Cardiac muscle cell (in vitro differentiated cells and primary cell): ENCODE data around the gene MFSD12. TPM values are rescaled to one million over a fixed set of nuclear protein-coding genes. Genes with fewer than 3 reads are reported as not detected.

ENCODE experiments used
- DNase-seq, 2 donors: peaks; one replicate each; pipeline versions ENCODE4 v3.0.0 to v3.0.0-alpha.2; 2010 to 2017; ENCODE audit warnings: low read depth in 1 of 2, low spot score in 1 of 2
- H3K27ac ChIP-seq: fragments of 200-600 bp; sonication (generic); 2 replicates; pipeline ENCODE4 v1.5.1; 2016
- H3K27me3 ChIP-seq: fragments of 200-600 bp; sonication (generic); 2 replicates; pipeline ENCODE4 v1.6.0; 2016; ENCODE audit warnings: control low read depth
- H3K36me3 ChIP-seq: fragments of 200-600 bp; sonication (generic); 2 replicates; pipeline ENCODE4 v1.5.1; 2016; ENCODE audit warnings: control low read depth
- H3K4me1 ChIP-seq: fragments of 200-600 bp; sonication (generic); 2 replicates; pipeline ENCODE4 v1.8.1; 2017; ENCODE audit warnings: low read depth, mild to moderate bottlenecking, mixed run types
- H3K4me3 ChIP-seq: fragments of 200-600 bp; sonication (generic); 2 replicates; pipeline ENCODE4 v1.5.1; 2016; ENCODE audit warnings: mild to moderate bottlenecking
- H3K9me3 ChIP-seq: fragments of 200-600 bp; sonication (generic); 2 replicates; pipeline ENCODE4 v1.5.1; 2017; ENCODE audit warnings: low read depth, mild to moderate bottlenecking, control low read depth
- CTCF ChIP-seq: IDR thresholded peaks from 2 replicates; pipeline ENCODE4 v1.5.1; 2012; ENCODE audit warnings: low read depth, mild to moderate bottlenecking, low read length
- polyA plus RNA-seq: library from polyadenylated mRNA; unstranded; fragments of >200 nt; fragmentation: Nextera tagmentation; extraction: Ambion mirVana; gene quantifications from 2 replicates; pipeline ENCODE4 v1.2.1, GENCODE V29; 2016
- total RNA-seq: library from RNA; depleted of rRNA; stranded (reverse); fragments of >200 nt; gene quantifications from 2 replicates; pipeline ENCODE4 v1.2.3, GENCODE V29; 2016

MFSD12 gene
- total and polyA plus RNA-seq, 2 experiments from 2014 or later = 71.8 to 89.0 TPM

- DNase-seq = peak in 1 of 2 donors; percentile 91
- Histone ChIP-seq H3K9me3 (no peaks in the 10 kb centered on the region), H3K4me1 (peaks cover 3% of the 10 kb centered on the region), H3K27me3 (peaks cover 23% of the 10 kb centered on the region), H3K27ac (no peak overlapping the region), H3K4me3 (no peak overlapping the region), H3K36me3 (no peaks in the 10 kb centered on the region)
- TF ChIP-seq CTCF = no peak
Observed at GRCh38 chr19:3580156-3580934, 23.0 kb upstream of the MFSD12 start.

- H3K4me3 ChIP-seq = no peak overlapping the region
Observed at GRCh38 chr19:3578390-3578789, 21.0 kb upstream of the MFSD12 start.

GRCh38 chr19:3577723-3578344, 20.4 kb upstream of the MFSD12 start:
- Histone ChIP-seq H3K36me3 (no peaks in the 10 kb centered on the region), H3K27me3 (no peaks in the 10 kb centered on the region), H3K27ac (no peak overlapping the region), H3K4me1 (peaks cover 3% of the 10 kb centered on the region), H3K9me3 (no peaks in the 10 kb centered on the region), H3K4me3 (no peak overlapping the region)
- no peak for TF ChIP-seq CTCF
- no peak for DNase-seq

More at GRCh38 chr19:3578390-3578789, 21.0 kb upstream of the MFSD12 start:
- peaks cover 4% of the 10 kb centered on the region for H3K27me3 ChIP-seq
- no peaks in the 10 kb centered on the region for H3K9me3 ChIP-seq
- TF ChIP-seq CTCF = no peak
- H3K4me1 ChIP-seq = peaks cover 3% of the 10 kb centered on the region
- DNase-seq = no peak
- no peak overlapping the region for H3K27ac ChIP-seq
- H3K36me3 ChIP-seq = no peaks in the 10 kb centered on the region

GRCh38 chr19:3576696-3577443, 19.5 kb upstream of the MFSD12 start:
- no peak for TF ChIP-seq CTCF
- peak; percentile 75 to 85 for DNase-seq
- H3K4me3 ChIP-seq = peak overlapping the region; percentile 15
- H3K27me3 ChIP-seq = no peaks in the 10 kb centered on the region
- no peaks in the 10 kb centered on the region for H3K36me3 ChIP-seq
- H3K27ac ChIP-seq = no peak overlapping the region
- peaks cover 3% of the 10 kb centered on the region for H3K4me1 ChIP-seq
- no peaks in the 10 kb centered on the region for H3K9me3 ChIP-seq

- Histone ChIP-seq H3K27ac (no peak overlapping the region), H3K4me3 (no peak overlapping the region), H3K36me3 (no peaks in the 10 kb centered on the region), H3K4me1 (peaks cover 3% of the 10 kb centered on the region), H3K9me3 (no peaks in the 10 kb centered on the region), H3K27me3 (no peaks in the 10 kb centered on the region)
- DNase-seq = no peak
- no peak for TF ChIP-seq CTCF
Observed at GRCh38 chr19:3575949-3576673, 18.7 kb upstream of the MFSD12 start.
